SK-N-SH treated with all-trans-retinoic acid at 6 μM for 48 hours (cell line): Measurements from ENCODE around the gene ATP1B3.

ENCODE experiments used
- ARNTL ChIP-seq: fragments of 450-650 bp; formaldehyde crosslinking; IDR thresholded peaks from 2 replicates; pipeline ENCODE4 v1.5.0; 2020; ENCODE audit warnings: low read depth, mild to moderate bottlenecking, moderate library complexity, borderline replicate concordance
- CSDC2 ChIP-seq: fragments of 250-450 bp; sonication (Bioruptor Pico); IDR thresholded peaks from 2 replicates; pipeline ENCODE4 v1.5.0; 2020; ENCODE audit warnings: mild to moderate bottlenecking, moderate library complexity
- OSR1 ChIP-seq: fragments of 250-450 bp; sonication (Bioruptor Pico); IDR thresholded peaks from 2 replicates; pipeline ENCODE4 v1.8.0; 2022; ENCODE audit warnings: moderate library complexity, mild to moderate bottlenecking, inconsistent platforms
- RARB ChIP-seq: fragments of 250-450 bp; sonication (Bioruptor Pico); IDR thresholded peaks from 2 replicates; pipeline ENCODE4 v1.8.0; 2021; ENCODE audit warnings: mild to moderate bottlenecking, moderate library complexity
- SNAI2 ChIP-seq: fragments of 250-450 bp; sonication (Bioruptor Pico); IDR thresholded peaks from 2 replicates; pipeline ENCODE4 v1.5.0; 2020; ENCODE audit warnings: mild to moderate bottlenecking, moderate library complexity
- TCF4 ChIP-seq: fragments of 250-450 bp; sonication (Bioruptor Pico); IDR thresholded peaks from 2 replicates; pipeline ENCODE4 v1.8.0; 2021; ENCODE audit warnings: mild to moderate bottlenecking, moderate library complexity, borderline replicate concordance
- ZFP3 ChIP-seq: fragments of 250-450 bp; sonication (Bioruptor Pico); IDR thresholded peaks from 2 replicates; pipeline ENCODE4 v1.5.0; 2020; ENCODE audit warnings: mild to moderate bottlenecking, moderate library complexity
- ZFP30 ChIP-seq: fragments of 450-650 bp; formaldehyde crosslinking; IDR thresholded peaks from 2 replicates; pipeline ENCODE4 v1.5.0; 2022; ENCODE audit warnings: mild to moderate bottlenecking, moderate library complexity
- ZNF565 ChIP-seq: fragments of 450-650 bp; formaldehyde crosslinking; conservative IDR thresholded peaks from 2 replicates; pipeline ENCODE4 v1.5.0; 2020; ENCODE audit warnings: low read depth, mild to moderate bottlenecking, moderate library complexity
- ZNF8 ChIP-seq: fragments of 450-650 bp; formaldehyde crosslinking; IDR thresholded peaks from 2 replicates; pipeline ENCODE4 v1.5.0; 2020; ENCODE audit warnings: mild to moderate bottlenecking, moderate library complexity
- TF ChIP-seq, protein P1 (sequence below): fragments of 250-450 bp; sonication (Bioruptor Pico); IDR thresholded peaks from 2 replicates; pipeline ENCODE4 v1.5.1; 2020; ENCODE audit warnings: low read depth, mild to moderate bottlenecking, moderate library complexity
- TF ChIP-seq, protein P2 (sequence below): fragments of 250-450 bp; sonication (Bioruptor Pico); IDR thresholded peaks from 2 replicates; pipeline ENCODE4 v1.8.0; 2020; ENCODE audit warnings: mild to moderate bottlenecking, moderate library complexity, borderline replicate concordance

DNA sequence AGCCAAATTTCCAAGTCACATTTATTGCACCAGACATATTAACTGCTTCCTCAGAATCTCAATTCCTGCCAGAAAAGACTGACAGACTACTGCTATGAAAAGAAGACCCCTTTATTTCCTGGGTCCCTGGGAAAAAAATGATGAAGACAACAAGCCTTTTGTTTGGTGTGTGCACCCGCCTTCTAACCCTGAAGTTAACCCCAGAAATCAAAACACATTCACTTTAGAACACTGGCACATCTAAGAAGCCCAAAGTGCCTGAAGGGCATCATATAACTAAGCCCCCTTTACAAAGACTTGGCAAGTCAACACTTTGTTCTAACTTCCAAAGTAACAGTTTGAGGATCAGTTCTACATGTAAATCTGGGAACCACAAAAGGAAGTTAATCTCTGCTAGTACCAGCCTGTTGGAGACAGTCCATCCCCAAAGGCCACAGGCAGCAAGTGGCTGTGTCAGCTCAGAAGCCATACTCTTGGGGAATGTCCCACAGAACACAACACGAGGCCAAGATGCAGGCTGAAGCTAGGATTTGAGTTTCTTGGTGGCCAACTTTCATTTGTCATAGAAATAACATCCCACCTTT, 16.3 kb upstream of the ATP1B3 start:
- TF ChIP-seq ZNF565 (CRISPR knock-in tag) (no peak), ARNTL (CRISPR knock-in tag) (no peak), ZNF8 (CRISPR knock-in tag) (no peak), RARB (CRISPR knock-in tag) (no peak), OSR1 (CRISPR knock-in tag) (no peak), CSDC2 (no peak), ZFP3 (CRISPR knock-in tag) (no peak), ZFP30 (CRISPR knock-in tag) (no peak), SNAI2 (CRISPR knock-in tag) (no peak), TCF4 (CRISPR knock-in tag) (no peak)
- TF ChIP-seq, protein P1, sequence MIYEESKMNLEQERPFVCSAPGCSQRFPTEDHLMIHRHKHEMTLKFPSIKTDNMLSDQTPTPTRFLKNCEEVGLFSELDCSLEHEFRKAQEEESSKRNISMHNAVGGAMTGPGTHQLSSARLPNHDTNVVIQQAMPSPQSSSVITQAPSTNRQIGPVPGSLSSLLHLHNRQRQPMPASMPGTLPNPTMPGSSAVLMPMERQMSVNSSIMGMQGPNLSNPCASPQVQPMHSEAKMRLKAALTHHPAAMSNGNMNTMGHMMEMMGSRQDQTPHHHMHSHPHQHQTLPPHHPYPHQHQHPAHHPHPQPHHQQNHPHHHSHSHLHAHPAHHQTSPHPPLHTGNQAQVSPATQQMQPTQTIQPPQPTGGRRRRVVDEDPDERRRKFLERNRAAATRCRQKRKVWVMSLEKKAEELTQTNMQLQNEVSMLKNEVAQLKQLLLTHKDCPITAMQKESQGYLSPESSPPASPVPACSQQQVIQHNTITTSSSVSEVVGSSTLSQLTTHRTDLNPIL = no peak
- TF ChIP-seq, protein P2, sequence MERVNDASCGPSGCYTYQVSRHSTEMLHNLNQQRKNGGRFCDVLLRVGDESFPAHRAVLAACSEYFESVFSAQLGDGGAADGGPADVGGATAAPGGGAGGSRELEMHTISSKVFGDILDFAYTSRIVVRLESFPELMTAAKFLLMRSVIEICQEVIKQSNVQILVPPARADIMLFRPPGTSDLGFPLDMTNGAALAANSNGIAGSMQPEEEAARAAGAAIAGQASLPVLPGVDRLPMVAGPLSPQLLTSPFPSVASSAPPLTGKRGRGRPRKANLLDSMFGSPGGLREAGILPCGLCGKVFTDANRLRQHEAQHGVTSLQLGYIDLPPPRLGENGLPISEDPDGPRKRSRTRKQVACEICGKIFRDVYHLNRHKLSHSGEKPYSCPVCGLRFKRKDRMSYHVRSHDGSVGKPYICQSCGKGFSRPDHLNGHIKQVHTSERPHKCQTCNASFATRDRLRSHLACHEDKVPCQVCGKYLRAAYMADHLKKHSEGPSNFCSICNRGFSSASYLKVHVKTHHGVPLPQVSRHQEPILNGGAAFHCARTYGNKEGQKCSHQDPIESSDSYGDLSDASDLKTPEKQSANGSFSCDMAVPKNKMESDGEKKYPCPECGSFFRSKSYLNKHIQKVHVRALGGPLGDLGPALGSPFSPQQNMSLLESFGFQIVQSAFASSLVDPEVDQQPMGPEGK (CRISPR knock-in tag) = no peak
